Sigmoid colon (tissue), 4 donors: Measurements from ENCODE around the gene INVS.

Experiments
- CTCF ChIP-seq, 4 experiments: fragments of 450-650 bp in 3 of 4; fragments of 200-600 bp in 1 of 4; IDR thresholded peaks; one replicate each; pipeline ENCODE4 v1.5.1; 2016 to 2019; ENCODE audit warnings: antibody characterized with exemption in 4 of 4, mild to moderate bottlenecking in 3 of 4, moderate library complexity in 2 of 4
- EP300 ChIP-seq, 4 donors: sonication (generic); formaldehyde crosslinking; IDR thresholded peaks; one replicate each; pipeline ENCODE4 v1.6.1; 2017; ENCODE audit warnings: antibody characterized with exemption in 4 of 4

GRCh38 chr9:100167176-100167575, 68.1 kb downstream of the INVS start:
- no peak for TF ChIP-seq EP300 (IDR thresholded peaks at IDR 0.05)
- no peak for TF ChIP-seq CTCF (IDR thresholded peaks at IDR 0.05)
